ENCODE measurements around the gene TP63.

GRCh38 chr3:189820365-189820720 lies 189.2 kb downstream of the TP63 start:
- TF ChIP-seq REST (IDR thresholded peaks at IDR 0.05; ENCODE audit: borderline replicate concordance) = no peak
- no peak for TF ChIP-seq EZH2 (IDR thresholded peaks at IDR 0.05; ENCODE audit: borderline replicate concordance, insufficient read depth, low read length, poor library complexity, severe bottlenecking)
- no peak for TF ChIP-seq TAF1 (IDR thresholded peaks at IDR 0.05; ENCODE audit: low read depth)
- TF ChIP-seq POLR2AphosphoS5 (IDR thresholded peaks at IDR 0.05) = no peak
- TF ChIP-seq CTCF (IDR thresholded peaks at IDR 0.05; ENCODE audit: poor library complexity, severe bottlenecking) = no peak
- TF ChIP-seq EP300 (conservative IDR thresholded peaks at IDR 0.05; ENCODE audit: poor library complexity, severe bottlenecking) = no peak
- no peak for TF ChIP-seq RAD21 (conservative IDR thresholded peaks at IDR 0.05)
